GM12801 (cell line): ENCODE results near the gene MSL1.

Source experiments
- TF ChIP-seq, protein P1 (sequence below): IDR thresholded peaks from one replicate; pipeline ENCODE4 v1.5.1; 2011; ENCODE audit warnings: control low read depth; ENCODE audit not compliant: insufficient read length; ENCODE audit errors: extremely low read depth

The MSL1 gene

DNA sequence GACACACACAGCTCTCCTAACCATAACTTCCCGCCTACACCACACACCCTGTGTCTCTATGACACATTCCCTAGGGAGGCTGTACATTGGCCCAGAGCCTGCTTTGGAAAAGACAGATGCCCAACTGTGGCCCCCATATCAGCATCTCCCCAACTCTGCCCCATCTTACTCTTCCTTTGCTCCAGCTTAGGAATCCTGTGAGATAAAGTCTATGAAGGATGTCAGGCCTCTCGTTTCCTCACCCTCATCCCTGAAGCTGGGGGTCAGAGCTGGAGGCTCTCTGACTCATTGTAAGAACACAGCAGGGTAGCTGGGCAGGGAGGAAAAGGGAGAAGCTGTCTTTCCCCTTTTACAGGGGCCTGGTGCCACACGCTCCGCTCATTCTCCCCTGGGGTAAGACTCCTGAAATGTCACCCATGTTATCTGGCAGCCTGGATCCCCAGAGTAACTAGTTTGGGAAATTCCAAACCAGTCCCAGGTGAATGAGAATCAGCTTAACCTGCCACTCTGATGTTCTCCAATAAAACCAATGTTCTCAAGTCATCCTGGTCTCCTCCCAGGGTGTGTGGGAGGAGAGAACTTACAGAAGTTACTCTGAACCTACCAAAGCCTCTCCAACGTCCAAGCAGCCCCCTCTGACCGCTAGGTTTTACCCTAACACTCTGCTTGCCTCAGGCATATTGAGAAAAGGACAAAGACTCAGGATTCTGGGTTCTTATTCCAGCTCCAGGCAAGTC is 58.3 kb downstream of the MSL1 start:
- TF ChIP-seq, protein P1, sequence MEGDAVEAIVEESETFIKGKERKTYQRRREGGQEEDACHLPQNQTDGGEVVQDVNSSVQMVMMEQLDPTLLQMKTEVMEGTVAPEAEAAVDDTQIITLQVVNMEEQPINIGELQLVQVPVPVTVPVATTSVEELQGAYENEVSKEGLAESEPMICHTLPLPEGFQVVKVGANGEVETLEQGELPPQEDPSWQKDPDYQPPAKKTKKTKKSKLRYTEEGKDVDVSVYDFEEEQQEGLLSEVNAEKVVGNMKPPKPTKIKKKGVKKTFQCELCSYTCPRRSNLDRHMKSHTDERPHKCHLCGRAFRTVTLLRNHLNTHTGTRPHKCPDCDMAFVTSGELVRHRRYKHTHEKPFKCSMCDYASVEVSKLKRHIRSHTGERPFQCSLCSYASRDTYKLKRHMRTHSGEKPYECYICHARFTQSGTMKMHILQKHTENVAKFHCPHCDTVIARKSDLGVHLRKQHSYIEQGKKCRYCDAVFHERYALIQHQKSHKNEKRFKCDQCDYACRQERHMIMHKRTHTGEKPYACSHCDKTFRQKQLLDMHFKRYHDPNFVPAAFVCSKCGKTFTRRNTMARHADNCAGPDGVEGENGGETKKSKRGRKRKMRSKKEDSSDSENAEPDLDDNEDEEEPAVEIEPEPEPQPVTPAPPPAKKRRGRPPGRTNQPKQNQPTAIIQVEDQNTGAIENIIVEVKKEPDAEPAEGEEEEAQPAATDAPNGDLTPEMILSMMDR, result no peak

DNA sequence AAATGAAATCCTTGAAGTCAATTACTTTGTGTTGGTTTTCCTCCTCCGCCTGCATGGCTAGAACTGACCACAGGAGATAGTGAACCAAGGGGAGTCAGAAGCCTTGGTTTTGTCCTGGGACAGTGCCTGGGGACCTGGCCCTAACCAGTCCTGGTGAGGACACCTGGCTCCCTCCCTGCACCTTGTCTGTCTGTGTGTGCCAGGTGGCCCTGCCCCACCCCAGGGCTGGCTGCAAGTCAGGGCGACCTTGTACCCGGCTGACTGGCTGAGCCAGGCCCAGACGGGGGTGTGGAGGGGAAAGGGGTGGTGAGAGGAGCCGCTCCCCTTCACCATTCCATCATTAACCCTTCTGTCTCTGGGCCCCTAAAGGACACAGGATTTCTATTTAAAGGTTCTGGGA is 58.9 kb downstream of the MSL1 start:
- TF ChIP-seq, protein P1, result no peak

DNA sequence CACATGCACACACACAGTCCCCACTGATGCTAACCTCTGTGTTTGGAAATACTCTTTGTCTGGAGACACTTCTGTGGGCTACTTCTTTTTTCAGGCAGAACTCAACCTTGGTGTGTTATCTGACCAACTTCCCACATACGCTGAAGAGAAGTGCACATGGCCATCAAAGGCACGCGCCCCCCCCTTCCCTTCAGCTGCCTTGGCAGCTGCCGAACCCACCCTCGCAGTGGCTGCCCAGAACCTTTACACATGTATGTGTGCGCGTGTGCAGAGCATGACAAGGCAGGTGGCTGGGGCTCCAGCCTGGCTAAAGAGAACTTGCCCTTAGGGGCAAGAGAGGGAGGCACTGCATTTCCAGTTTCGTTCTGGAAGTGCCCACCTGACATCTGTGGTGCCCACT is 59.4 kb downstream of the MSL1 start:
- TF ChIP-seq, protein P1, result no peak

GRCh38 chr17:40182606-40183005 is 60.8 kb downstream of the MSL1 start:
- TF ChIP-seq, protein P1, result no peak
